Left lobe of liver (tissue), 2 donors: Measurements from ENCODE around the gene CHCHD6. TPM values are rescaled to one million over a fixed set of nuclear protein-coding genes. Genes with fewer than 3 reads are reported as not detected.

Source experiments
- ATAC-seq: fragments of 200-7000 bp; cut with Tn5 transposase; one replicate; pipeline ENCODE4 v1.9.1; 2020; ENCODE audit warnings: mild to moderate bottlenecking, moderate library complexity
- DNase-seq: peaks from one replicate; pipeline ENCODE4 v3.0.0-alpha.2; 2020; ENCODE audit warnings: low spot score
- total RNA-seq: library from RNA; stranded (reverse); gene quantifications from one replicate; pipeline ENCODE4 v1.2.1, GENCODE V29; 2021
- donor health status: DM: no; HTN: no; CAD: no; lungs with moderate emphysema.
- donor health status: DM: no; HTN: yes; CAD: no.

CHCHD6 gene
- total RNA-seq, 1 donor from 2014 or later = 3.8 TPM

DNA sequence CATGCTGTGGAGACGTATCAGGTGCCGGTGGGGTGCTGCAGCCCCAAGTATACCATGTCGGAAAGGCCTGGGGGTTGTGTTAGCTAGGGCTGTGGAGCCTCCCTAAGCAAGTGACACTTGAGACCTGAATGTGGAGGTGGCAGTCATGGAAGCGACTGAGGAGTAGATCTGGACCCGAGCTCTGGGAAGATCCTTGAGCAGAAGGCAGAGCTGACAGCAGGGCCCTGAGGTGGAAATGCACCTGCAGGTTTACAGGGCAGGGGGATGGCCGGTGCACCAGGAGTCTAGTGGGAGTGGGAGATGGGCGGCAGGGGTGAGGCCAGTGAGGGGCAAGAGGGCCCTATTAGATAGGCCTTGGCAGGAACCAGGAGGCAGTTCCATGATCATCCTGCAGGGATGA is 187.1 kb downstream of the CHCHD6 start:
- DNase-seq = no peak
- no peak for ATAC-seq

DNA sequence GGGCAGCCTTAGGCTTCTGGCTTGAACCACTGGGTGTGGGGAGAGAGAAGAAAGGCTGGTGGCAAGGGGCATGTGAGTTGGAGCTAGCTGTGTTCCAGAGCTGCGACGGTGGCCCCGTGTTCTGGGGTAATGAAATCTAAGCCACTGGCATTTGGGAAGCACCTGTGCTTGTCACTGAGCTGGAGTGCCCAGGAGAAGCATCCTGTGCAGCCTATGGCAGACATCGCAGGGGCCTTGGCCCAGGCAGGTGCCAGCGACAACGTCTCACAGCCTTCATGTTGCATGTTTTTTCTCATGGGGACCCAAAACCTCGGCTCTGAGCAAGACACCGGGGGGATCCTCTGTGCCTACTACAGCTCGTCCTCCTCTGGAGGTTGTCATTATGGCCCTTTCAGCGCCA is 187.8 kb downstream of the CHCHD6 start:
- DNase-seq = no peak
- no peak for ATAC-seq

DNA sequence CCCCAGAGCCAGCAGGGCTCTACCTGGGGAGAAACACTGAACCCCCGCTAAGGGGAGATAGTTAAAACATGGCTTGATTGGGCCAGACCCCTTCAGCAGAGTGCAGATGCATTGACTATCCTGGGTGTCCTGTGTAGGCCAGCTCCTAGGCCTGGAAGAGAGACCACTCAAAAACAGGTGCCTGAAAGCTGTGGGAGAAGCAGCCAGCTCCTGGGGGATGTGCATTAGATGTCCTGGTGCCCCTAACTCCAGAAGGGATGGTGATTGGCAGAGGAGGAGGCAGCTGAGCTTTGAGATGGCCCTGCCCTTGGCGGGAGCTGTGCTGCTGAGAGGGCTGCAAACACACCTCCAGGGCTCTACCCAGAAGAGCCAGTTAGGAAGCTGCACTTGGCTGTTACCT is 189.6 kb downstream of the CHCHD6 start:
- DNase-seq (no peak), ATAC-seq (no peak)

DNA sequence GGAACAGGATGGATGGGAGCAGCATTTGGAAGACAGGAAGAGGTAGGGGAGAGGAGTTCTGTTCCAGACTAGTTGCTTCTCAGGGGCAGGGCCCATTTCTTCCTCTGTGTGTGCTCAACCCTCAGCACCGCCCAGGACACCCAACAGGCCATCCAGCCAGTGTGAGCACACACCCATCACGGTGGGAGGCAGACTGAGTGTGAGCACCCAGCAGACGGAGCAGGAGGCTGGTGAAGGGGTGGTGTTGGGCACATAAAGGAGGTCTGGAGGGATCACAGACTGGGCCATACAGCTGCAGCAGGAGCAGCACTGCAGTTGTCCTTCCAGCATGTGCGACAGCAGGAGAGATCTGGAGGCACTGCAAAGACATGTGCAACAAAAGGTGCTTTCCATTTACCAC is 190.4 kb downstream of the CHCHD6 start:
- ATAC-seq = no peak
- no peak for DNase-seq

DNA sequence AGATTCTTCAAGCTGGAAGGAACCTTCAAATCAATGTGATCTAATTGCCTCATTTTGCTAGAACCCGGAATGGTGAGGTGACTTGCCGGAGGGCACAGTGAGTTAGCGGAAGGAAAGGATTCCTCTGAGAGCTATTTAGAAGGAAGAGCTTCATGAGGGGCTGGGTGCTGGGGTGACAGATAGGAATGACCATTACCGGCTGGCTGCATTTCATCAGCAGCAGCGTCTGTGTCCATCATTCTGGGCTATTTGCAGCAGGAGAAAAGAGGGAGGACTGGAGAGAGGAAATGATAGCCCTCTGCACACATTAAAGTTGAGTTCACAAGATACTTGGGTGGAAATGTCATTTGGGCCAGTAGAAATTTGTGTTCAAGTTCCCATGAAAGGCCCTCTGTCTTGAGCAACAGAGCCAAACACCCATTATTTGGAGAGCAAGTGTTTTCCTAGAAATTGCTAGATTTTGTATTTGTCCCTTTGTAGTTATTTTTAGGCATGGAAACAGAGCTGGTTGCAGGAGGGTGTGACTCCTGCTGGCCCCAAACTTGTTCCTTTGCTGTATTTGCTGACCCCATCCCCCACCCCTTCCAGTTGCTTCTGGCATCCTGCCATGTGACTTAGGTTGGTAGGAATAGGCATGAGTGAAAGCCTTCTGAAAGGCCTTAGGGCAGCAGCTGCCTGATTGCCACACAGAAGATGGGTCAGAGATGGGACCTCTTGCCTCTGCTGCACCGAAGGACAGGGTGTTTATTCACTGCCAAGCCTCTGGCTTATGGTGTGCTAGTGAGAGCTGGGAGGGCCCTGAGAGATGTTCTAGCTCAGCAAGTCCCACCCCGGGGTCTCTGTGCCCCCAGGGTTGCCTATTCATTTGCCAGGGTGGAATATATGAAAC is 191.4 kb downstream of the CHCHD6 start:
- DNase-seq (no peak), ATAC-seq (no peak)

DNA sequence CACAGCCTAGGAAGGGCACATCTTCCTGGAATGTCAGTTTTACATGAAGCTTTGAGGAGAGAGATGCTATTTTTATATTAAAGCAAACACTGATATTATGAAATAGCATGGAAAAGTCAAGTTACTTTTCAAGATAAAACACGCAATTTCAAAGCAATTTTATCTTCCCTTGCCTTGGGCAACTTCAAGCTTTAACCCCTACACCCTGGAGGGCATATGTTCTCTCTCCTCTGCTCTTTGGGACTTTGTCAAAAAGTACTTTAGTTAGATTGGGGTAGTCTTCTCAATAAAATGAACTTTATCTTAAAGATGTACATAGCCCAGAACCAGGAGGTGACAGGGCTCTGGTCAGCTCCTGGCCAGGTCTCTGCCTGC is 192.0 kb downstream of the CHCHD6 start:
- ATAC-seq (no peak), DNase-seq (no peak)

DNA sequence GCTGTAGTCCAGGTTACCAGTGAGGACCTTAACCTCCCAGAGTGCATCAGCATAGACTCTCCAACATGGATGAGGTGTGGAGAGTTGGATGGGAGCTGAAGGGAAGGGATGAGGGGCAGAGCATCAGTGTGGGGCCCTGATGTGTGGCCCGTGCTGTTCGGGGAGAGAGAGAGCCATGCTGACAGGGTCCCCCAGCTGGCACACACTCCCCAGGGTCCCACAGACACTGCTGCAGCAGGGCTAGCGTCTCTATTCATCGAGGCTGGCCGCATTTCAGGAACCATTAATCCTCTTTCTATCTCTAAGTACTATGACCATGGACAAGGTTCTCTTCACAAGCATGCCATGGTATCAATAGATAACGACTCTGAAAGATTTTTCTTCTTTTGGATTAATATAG is 192.9 kb downstream of the CHCHD6 start:
- DNase-seq = no peak
- ATAC-seq = no peak

DNA sequence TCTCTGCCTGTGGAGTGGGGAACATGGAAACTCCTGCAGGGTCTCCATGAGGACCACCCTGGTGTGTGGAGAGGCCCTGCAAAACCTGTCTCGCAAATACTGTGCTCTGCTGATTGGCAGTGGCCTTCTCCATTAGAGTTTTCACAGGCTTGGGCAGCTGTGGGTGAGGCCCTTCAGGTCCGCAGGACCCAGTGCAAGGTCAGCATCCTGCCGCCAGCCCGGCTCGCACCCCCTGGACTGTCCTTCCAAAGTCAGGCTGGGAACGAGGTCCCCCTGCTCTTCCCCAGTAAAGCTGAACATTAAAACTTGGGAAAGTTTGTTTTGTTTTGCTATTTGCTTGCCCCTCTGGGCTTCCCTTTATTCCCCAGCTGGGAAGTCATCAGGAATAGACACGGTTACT is 193.9 kb downstream of the CHCHD6 start:
- no peak for ATAC-seq
- DNase-seq = no peak

DNA sequence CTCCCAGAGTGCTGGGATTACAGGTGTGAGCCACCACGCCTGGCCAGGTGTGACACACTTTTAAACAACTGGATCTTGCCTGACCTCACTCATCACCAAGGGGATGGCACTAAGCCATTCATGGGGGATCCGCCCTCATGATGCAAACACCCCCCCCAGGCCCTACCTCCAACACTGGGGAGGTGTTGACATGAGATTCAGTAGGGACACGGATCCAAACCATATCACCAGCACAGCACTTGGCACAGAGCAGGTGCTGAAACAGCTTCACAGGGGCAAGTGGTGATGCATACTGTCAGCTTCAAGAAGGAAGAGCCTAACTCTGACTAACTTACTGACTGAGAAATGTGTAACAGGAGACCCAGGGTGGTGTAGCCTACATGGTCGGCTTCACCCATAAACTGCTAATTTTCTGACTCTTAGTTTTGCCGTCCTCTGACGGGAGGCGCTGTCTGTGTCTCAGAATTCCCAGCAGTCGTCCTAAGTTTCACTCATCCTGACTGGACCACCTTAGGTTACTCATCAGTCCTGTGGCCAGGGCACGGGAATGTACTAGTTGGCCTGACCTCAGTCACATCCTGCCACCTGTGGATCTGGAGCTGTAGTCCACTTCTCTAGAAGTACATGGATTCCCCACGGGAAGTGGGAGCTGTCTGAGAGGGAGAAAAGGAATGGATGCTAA is 197.0 kb downstream of the CHCHD6 start:
- ATAC-seq = no peak
- no peak for DNase-seq

DNA sequence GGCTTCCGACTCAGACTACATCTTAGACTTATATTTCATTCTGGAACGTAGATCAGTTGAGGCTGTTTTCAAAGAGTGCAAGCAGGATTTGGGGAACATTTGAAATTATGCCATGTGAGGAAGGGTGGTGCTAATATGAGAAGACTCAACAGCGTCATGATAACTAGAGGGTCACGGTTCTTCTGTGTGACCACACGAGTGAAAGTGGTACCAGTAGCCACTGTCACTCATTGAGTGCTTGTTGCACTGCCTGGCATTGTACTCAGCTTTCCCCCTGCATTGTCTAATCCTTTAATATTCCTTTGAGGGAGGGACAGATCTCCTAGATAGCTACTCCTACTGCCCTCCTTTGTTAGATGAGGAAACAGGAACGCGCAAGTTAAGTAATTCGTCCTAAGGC is 197.6 kb downstream of the CHCHD6 start:
- DNase-seq (no peak), ATAC-seq (no peak)

DNA sequence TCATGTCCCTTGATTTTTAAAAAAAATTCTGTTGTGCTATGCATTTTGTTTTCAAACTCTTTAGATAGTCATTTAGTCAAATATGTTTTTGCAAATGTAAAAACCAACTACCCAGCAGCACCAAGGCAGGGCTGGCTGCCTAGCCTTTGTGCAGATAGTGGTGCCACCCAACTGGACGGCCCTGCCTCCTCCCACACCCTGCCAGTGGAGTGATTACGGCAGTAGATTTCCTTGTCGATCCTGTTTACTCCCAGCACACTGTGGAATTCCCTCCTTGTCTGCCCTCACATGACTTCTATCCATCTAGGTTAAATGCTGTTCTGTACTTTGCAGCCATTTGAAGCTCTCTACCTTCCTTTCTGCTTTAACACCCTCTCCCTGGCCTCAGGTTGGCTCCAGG is 199.5 kb downstream of the CHCHD6 start:
- no peak for ATAC-seq
- DNase-seq = no peak

DNA sequence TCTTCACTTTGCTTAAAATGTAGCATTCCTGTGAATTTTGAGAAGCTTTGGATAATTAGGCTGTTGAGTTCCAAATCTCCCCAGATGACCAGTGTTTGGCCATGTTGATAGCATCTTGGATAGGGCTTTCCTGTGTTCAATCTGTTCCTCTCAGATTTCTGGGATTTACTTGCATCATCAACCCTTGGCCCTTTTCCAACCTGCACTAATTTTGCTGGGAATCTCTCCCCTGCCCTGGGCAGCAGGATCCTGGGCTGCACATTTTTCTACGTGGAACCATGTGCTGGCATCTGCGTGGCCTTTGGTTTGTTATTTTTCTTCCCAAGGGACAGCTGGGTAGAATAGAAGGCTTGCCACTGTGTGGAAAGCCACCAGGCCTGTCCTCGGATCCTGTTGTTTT is 203.5 kb downstream of the CHCHD6 start:
- DNase-seq = no peak
- no peak for ATAC-seq

DNA sequence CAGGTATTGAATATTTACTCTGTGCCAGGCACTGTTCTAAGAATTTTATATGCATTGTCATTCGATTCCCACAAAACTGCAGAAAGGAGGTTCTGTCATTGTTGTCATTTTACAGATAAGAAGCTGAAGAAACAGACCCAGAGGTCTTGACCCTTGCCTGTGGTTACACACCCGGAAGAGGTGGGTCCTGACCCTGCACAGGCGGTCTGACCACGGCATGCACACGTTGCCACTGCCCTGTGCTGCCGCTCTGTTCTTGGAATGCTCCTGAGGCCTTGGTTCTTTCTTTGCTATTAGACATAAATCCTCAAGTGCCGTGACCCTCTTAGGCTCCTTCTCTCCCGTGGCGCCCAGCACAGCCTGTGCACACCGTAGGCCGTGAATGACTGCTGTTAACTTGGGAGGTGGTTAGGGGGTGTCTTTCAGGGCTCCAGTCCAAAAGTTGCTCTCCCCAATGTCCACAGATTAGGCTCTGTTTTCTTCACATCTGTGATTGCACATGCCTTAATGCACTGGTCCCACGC is 204.8 kb downstream of the CHCHD6 start:
- DNase-seq = no peak
- ATAC-seq = no peak

DNA sequence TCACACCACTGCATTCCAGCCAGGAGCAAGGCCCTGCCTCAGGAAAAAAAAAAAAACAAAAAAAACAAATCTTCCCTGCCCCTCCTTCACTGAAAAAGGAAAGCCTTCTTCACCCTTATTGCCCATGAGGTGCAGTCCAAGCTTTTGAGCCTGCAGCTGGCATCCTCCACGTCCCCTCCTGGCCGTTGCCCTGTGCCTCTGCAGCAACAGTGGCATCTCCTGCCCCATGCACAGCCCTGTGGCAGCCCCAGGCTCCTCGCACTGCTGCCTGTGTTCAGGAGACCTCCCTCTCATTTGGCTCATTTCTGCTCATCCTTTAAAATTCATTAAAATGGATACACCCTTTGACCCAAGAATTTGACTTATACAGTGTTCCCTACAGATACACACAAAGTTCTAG is 206.2 kb downstream of the CHCHD6 start:
- ATAC-seq = no peak

DNA sequence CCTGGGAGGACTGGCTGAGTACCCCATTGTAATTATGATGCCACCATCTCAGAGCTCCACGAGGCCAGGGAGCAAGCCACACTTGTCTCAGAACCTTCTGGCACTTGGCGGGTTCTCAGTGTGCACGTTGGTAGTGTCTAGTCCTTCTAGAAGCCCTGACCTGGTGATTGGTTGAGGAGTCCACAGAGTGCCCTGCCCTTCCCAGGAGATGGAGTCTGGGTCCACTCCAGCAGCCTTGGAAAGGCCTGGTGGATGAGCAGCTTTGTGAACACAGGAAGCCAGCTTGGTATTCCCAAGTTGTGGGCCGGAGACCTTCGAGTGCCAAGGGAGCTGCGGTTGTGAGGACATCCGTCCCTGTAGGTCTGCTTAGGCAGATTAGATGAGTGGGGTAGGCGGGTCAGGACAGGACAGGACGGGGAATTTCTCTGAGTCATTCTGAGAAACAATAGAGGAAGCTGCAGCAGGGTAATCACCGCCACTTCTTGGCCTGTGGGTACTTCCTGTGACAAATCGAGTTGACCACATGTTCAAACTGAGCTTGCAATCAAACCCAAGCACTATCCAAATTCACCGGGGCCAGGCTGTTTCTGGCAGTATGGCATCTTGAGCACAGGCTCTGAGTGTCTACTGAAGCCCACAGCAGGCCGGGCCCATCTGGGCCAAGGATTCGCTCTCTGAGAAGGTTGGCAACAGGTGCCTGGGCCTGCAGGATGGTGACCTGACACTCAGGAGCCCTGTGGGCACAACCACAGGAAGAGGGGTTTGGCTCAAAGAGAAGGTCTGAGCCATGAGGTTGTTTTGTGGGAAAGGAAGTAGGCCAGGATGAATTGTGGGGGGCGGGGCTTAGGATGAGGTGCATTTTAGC is 207.4 kb downstream of the CHCHD6 start:
- peak; percentile 66 for ATAC-seq
- no peak for DNase-seq

More for the DNA sequence above, 206.2 kb downstream of the CHCHD6 start:
- no peak for DNase-seq

DNA sequence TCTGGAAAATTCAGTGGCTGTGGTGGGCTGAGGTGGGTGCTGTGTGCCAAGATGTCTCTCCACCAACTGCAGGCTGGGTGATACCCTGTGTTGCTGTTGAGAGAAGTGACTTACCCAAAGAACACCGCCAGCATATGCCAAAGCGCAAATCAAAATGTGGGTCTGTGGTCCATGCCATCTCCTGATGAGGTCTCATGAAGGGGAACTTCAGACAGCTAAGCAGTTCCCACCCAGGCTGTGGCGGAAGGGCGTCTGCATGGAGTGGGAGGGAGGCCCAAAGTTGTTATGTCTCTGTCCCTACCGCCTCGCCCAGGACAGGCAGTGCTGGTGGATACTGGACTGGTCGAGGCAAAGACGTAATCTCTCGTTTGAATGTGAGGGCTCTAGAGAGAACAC is 208.0 kb downstream of the CHCHD6 start:
- DNase-seq = no peak
- ATAC-seq = peak; percentile 47

DNA sequence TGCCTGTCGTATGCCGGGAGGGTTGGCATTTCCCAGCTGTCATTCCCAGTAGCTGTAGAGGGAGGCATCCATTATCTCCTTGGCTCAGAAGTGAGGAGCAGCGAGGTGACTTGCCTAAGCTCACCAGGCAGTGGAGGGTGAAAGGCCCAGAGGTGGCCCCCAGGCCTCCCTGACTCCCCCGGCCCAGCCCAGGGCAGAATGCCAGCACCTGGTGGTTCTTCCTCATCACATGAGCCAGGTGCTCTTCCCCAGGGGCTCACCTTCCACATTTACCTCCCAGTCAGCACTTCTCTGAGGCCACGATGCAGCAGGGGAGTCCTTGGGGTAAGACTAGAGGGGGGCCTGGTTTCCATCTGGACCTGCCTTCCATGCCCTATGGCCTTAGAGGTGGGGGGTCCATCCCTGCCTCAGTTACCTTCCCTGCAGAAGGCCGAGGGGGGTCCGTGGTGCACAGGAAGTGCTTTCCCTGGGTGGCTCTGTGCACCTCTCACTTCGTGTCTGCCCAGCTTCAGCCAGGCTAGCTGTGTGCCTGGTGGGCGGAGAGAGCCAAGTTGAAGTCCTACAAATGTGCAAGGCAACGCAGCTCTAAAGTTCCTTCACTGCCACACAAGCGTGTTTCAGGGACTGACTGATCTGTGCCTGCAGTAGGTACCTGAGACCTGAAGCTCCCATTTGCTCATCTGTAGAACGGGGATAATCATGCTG is 208.6 kb downstream of the CHCHD6 start:
- DNase-seq (no peak), ATAC-seq (no peak)

DNA sequence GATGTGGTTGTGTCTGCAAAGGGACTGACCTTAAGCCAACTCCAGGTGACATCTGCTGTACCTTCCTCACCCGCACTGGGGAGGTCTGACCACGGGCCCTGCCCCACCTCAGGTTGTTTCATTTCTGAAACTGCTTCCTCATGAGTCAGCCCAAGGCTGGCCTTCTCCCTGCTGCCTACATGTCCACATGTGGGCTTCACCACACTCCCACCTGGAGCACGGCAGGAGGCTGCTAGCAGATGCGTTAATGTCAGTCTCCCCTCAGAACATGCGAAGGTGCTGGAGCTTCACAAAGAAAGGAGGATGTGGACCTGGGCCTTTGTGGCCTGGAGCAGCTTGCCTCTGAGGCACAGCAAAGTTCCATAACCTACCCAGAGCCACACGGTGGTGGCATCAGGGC is 209.5 kb downstream of the CHCHD6 start:
- no peak for DNase-seq
- ATAC-seq = no peak

DNA sequence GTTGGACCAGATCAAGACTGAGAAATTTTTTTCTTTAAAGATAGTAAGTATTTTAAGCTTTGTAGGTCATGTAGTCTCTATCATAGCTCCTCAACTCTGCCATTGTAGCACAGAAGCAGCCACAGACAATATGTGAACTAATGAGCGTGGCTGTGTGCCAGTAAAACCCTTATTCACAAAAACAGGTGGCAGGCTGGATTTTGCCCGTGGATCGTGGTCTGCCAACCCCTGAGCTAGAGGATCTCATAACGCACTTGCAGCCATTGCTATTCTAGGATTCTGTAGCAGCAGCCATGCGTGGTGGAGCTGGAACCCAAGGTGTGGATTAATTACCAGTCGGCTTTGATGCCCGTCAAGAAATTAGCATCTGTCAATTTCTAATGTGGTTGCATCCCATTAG is 210.2 kb downstream of the CHCHD6 start:
- ATAC-seq (no peak), DNase-seq (no peak)

DNA sequence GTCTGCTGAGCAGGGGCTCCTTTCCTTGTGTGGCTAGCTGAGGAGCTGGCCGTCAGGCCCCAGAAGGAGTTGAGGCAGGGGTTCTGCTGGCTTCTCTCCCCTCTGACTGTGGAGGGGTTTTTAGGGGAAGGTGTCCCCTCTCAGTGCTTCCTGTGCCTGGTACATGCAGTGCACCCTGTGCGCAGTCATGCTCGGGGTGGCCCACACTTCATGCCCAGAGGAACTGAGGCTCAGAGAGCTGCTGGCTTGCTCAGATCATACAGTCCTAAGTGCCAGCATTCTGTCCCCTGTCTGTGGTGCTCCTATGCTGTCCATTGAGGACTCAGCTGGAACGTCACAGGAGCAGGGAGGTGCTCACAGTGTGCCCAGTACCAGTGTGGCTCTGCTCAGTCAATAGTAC is 211.0 kb downstream of the CHCHD6 start:
- ATAC-seq (no peak), DNase-seq (no peak)

DNA sequence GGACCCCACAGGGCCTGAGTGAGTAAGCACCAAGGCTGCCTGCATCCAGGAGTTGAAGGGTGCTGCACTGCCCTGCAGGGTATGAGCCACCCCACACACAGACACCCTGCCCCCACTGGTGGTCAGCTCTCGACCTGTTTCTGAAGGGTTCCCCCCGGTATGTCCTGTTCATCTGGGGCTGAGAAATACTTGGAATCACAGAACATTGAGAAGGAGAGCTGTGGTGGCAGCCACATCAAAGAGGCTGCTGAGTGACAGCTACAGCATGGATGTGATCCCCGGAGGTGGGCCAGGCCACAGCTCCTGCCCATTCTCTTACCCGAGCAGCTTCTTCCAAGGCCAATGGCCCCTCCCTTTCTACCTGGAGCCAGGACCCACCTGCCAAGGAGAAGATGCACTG is 212.5 kb downstream of the CHCHD6 start:
- DNase-seq (no peak), ATAC-seq (no peak)
